CD4-positive, alpha-beta memory T cell (primary cell): ENCODE measurements around the gene PTOV1. TPM values are rescaled to one million over a fixed set of nuclear protein-coding genes. Genes with fewer than 3 reads are reported as not detected.

Experiments used
- CTCF ChIA-PET: fragments of 350-600 bp; sonication (Branson Sonifier 250); formaldehyde crosslinking; loops from one replicate; lab custom pipeline; 2021; ENCODE audit warnings: inconsistent platforms; ENCODE audit not compliant: partially characterized antibody; lab: Charles Lee
- POLR2A ChIA-PET: fragments of 350-600 bp; sonication (Branson Sonifier 250); formaldehyde crosslinking; loops from one replicate; lab custom pipeline; 2021; ENCODE audit not compliant: partially characterized antibody; lab: Charles Lee
- DNase-seq, 5 donors: peaks; one replicate each; pipeline versions ENCODE4 v3.0.0 to v3.0.0-alpha.2; 2020 to 2022; ENCODE audit warnings: mixed read lengths in 1 of 5
- H3K27ac ChIP-seq: one replicate; pipeline ENCODE4 v1.7.0; 2013; ENCODE audit warnings: low read depth, low read length
- H3K27me3 ChIP-seq: 2 replicates; pipeline ENCODE4 v1.7.0; 2013; ENCODE audit warnings: mild to moderate bottlenecking, low read length, moderate library complexity; ENCODE audit not compliant: insufficient read depth
- H3K36me3 ChIP-seq: 2 replicates; pipeline ENCODE4 v1.7.0; 2013; ENCODE audit warnings: mild to moderate bottlenecking, low read length, moderate library complexity; ENCODE audit not compliant: insufficient read depth
- H3K4me1 ChIP-seq: 2 replicates; pipeline ENCODE4 v1.7.0; 2013; ENCODE audit warnings: mild to moderate bottlenecking, low read length, moderate library complexity; ENCODE audit not compliant: insufficient read depth
- H3K4me3 ChIP-seq, 2 donors: one replicate each; pipeline ENCODE4 v1.7.0; 2013; ENCODE audit warnings: low read length in 2 of 2, mild to moderate bottlenecking in 1 of 2
- H3K9me3 ChIP-seq, 2 donors: one replicate each; pipeline ENCODE4 v1.7.0; 2013; ENCODE audit warnings: low read length in 2 of 2, control low read depth in 1 of 2; ENCODE audit not compliant: control insufficient read depth in 1 of 2
- H3K27ac Mint-ChIP-seq, 7 donors: one replicate each; pipeline ENCODE4 v1.8.0; 2020 to 2021; ENCODE audit warnings: mixed read lengths in 7 of 7, mild to moderate bottlenecking in 6 of 7, inconsistent platforms in 3 of 7, moderate library complexity in 3 of 7
- H3K27me3 Mint-ChIP-seq, 2 donors: one replicate each; pipeline ENCODE4 v1.8.0; 2020 to 2021; ENCODE audit warnings: mixed read lengths in 2 of 2
- H3K36me3 Mint-ChIP-seq, 2 donors: one replicate each; pipeline ENCODE4 v1.8.0; 2020 to 2021; ENCODE audit warnings: mixed read lengths in 2 of 2, inconsistent platforms in 1 of 2, mild to moderate bottlenecking in 1 of 2
- H3K4me1 Mint-ChIP-seq, 4 donors: one replicate each; pipeline ENCODE4 v1.8.0; 2020 to 2021; ENCODE audit warnings: mixed read lengths in 4 of 4, mild to moderate bottlenecking in 1 of 4
- H3K4me3 Mint-ChIP-seq, 8 donors: one replicate each; pipeline ENCODE4 v1.8.0; 2020 to 2021; ENCODE audit warnings: mixed read lengths in 8 of 8, mild to moderate bottlenecking in 7 of 8, moderate library complexity in 6 of 8, inconsistent platforms in 3 of 8
- H3K9me3 Mint-ChIP-seq, 8 donors: one replicate each; pipeline ENCODE4 v1.8.0; 2020 to 2021; ENCODE audit warnings: mixed read lengths in 8 of 8, mild to moderate bottlenecking in 5 of 8, inconsistent platforms in 3 of 8, moderate library complexity in 1 of 8
- intact Hi-C: fragments of 100-400 bp; cut with micrococcal nuclease; formaldehyde crosslinking; loops from one replicate; pipeline ENCODE4 v1.15.1; 2023
- polyA plus RNA-seq, 2 donors: library from polyadenylated mRNA; unstranded; fragments of 300-500 nt; fragmentation: Illumina TruSeq; gene quantifications; one replicate each; pipeline ENCODE4 v1.2.3, GENCODE V29; 2021
- total RNA-seq, 2 experiments: library from RNA; stranded (reverse); gene quantifications; one replicate each; pipeline ENCODE4 v1.2.3, GENCODE V29; 2021

PTOV1 gene
- total and polyA plus RNA-seq, 4 experiments from 2014 or later, result 40.7 to 156 (median 104) TPM

DNA sequence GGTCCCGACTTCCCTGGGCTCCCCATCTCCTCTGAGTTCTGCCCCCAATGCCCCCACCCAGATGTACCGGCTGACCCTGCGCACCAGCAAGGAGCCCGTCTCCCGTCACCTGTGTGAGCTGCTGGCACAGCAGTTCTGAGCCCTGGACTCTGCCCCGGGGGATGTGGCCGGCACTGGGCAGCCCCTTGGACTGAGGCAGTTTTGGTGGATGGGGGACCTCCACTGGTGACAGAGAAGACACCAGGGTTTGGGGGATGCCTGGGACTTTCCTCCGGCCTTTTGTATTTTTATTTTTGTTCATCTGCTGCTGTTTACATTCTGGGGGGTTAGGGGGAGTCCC lies 44.4 kb upstream of the PTOV1 start:
- H3K27ac ChIP-seq, result no peak overlapping the region
- no peaks in the 10 kb centered on the region for H3K27me3 ChIP-seq
- ChIA-PET CTCF (no interaction called here), POLR2A (no interaction called here)
- Mint-ChIP-seq H3K27me3 (no peaks in the 10 kb centered on the region), H3K9me3 (peaks cover 0 to 1% (median 0%) of the 10 kb centered on the region in 8 donors), H3K4me3 (peak overlapping the region in 1 of 8 donors; percentile 38), H3K4me1 (peaks cover 7 to 19% (median 14%) of the 10 kb centered on the region in 4 donors), H3K27ac (peak overlapping the region in 5 of 7 donors; percentile 48 to 94 (median 79)), H3K36me3 (peaks cover 12 to 22% of the 10 kb centered on the region in 2 donors)
- H3K4me1 ChIP-seq, result peaks cover 14% of the 10 kb centered on the region
- DNase-seq, result no peak
- intact Hi-C loops, result no loop called here
- no peak overlapping the region for H3K4me3 ChIP-seq
- H3K9me3 ChIP-seq, result no peaks in the 10 kb centered on the region
- peaks cover 11% of the 10 kb centered on the region for H3K36me3 ChIP-seq

DNA sequence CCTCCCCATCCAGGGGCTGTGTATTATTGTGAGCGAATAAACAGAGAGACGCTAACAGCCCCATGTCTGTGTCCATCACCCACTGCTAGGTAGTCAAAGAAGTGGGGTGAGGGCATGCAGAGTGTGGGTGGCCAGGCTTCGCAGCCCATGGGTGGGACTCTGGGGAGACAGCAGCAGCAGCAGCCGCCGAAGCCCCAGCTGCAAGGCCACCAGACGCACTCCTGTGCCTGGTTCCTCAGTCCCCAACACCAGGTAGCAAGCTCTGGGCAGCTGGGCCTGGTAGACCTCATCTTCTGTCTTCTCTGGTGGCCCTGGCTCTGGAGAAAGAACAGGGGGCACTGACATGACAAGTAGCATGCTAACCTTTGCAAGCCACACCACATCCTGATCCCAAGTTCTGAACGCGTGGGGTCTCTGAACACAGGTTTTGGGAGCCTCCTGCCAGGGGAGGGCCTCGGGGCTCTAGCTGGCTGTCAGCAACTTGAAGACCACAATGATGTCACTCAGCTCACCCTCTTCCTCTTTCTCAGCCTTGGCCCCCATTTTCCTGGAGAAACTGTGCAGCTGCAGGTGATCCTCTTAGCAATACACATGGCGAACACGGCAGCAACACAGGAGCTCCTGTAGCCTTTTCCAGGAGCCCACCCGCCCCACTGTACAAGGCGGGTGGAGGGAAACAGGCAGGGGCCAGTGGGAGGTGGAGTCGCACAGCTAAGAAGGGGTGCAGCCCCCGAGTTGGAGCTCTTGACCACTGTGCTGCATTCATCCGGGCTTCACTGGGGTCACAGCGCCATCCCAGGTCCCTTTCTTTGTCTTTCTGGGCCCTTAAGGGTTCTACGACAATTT lies 43.7 kb upstream of the PTOV1 start:
- peaks cover 10 to 25% (median 18%) of the 10 kb centered on the region in 4 donors for H3K4me1 Mint-ChIP-seq
- H3K4me1 ChIP-seq, result peaks cover 15% of the 10 kb centered on the region
- H3K36me3 ChIP-seq, result peaks cover 11% of the 10 kb centered on the region
- H3K4me3 ChIP-seq, result no peak overlapping the region
- POLR2A ChIA-PET, result interaction anchor here (0.7 kb wide), 2 partner anchors 43 to 235 kb away, joined by 3 read pairs; partner anchors contain the start of gene PTOV1
- H3K36me3 Mint-ChIP-seq, result peaks cover 12 to 22% of the 10 kb centered on the region in 2 donors
- no peaks in the 10 kb centered on the region for H3K27me3 Mint-ChIP-seq
- peak overlapping the region in 6 of 7 donors; percentile 35 to 91 (median 74) for H3K27ac Mint-ChIP-seq
- H3K9me3 ChIP-seq, result no peaks in the 10 kb centered on the region
- H3K27me3 ChIP-seq, result no peaks in the 10 kb centered on the region
- peaks cover 0 to under 1% (median 0%) of the 10 kb centered on the region in 8 donors for H3K9me3 Mint-ChIP-seq
- CTCF ChIA-PET, result no interaction called here
- DNase-seq, result no peak
- no peak overlapping the region for H3K27ac ChIP-seq
- peak overlapping the region in 1 of 8 donors; percentile 39 for H3K4me3 Mint-ChIP-seq
- intact Hi-C loops, result no loop called here

DNA sequence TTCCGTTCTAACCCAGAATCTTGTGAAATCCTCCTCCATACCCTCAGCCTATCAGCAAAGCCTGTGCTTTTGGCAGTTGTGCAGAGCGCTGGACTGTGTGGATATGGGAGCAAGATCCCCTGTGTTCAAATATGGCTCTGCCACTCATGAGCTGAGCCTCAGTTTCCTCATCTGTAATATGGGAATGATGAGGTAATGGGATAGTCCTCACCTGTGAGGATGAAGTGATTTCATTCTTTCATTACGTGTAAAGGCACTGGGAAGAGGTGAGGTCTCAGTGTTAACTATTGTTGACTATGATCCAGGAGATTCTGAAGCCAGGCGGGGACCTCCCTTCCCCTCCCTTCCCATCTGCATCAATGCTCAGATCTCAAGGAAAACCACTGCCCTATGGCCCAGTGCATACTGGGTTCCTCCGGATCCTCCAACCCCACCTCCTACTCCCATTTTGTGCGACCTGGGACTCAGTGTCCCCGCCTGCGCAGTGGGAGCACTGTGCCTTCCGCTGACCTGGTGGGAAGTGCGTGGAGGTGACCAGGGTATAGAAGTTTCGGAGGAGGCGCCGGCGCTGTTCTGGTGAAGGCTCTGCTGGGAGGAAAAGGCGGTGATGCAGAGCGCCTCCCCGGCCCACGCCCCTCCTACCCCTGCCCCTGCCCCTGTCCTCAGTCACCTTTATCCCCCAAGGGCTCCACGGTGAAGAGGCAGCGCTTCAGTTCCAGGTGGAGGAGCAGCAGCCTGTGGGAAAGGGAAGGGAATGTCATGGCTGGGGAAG lies 42.9 kb upstream of the PTOV1 start:
- no peaks in the 10 kb centered on the region for H3K27me3 Mint-ChIP-seq
- Histone ChIP-seq H3K36me3 (peaks cover 6% of the 10 kb centered on the region), H3K4me3 (peak overlapping the region in 1 of 2 donors; percentile 68), H3K27ac (peak overlapping the region; percentile 71), H3K9me3 (no peaks in the 10 kb centered on the region), H3K4me1 (peaks cover 23% of the 10 kb centered on the region), H3K27me3 (no peaks in the 10 kb centered on the region)
- H3K9me3 Mint-ChIP-seq, result no peaks in the 10 kb centered on the region
- ChIA-PET CTCF (no interaction called here), POLR2A (interaction anchor here (3.2 kb wide), 1 partner anchor 42 kb away, joined by 19 read pairs; the partner anchor contains the start of gene PTOV1)
- DNase-seq, result no peak
- peak overlapping the region in 5 of 8 donors; percentile 20 to 89 (median 64) for H3K4me3 Mint-ChIP-seq
- peaks cover 13 to 33% (median 22%) of the 10 kb centered on the region in 4 donors for H3K4me1 Mint-ChIP-seq
- intact Hi-C loops, result no loop called here
- H3K36me3 Mint-ChIP-seq, result peaks cover 12 to 19% of the 10 kb centered on the region in 2 donors
- peak overlapping the region; percentile 91 to 97 (median 94) for H3K27ac Mint-ChIP-seq

DNA sequence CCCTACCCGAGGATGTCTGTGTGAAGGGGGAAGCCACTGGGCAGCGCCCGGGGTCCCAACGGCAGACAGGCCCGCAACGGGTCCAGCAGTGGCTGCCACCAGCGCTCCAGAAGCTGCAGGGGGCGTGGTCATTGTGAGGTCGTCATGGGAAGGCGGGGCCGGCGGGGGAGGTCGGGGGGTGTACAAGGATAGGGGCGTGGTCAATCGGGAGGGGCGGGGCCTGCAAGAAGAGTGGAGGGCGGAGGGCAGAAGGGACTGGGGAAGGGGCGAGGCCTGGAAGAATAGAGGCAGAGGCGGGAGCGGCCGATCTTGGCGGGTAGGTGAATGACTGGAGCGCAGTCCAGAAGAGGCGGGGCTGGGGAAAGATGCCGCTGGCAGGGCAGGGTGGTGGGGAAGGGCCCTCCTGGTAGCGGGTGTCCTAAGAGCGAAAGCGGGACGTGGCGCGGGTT lies 42.2 kb upstream of the PTOV1 start:
- peaks cover 27% of the 10 kb centered on the region for H3K4me1 ChIP-seq
- peak overlapping the region; percentile 36 to 68 for H3K4me3 ChIP-seq
- no peaks in the 10 kb centered on the region for H3K36me3 ChIP-seq
- DNase-seq, result peak; percentile 79 to 94 (median 85)
- POLR2A ChIA-PET, result interaction anchor here (1.8 to 3.2 kb wide), 5 partner anchors 10 to 145 kb away, joined by 4 to 19 read pairs (median 12); partner anchors contain the start of genes AKT1S1, MED25, PTOV1 and TBC1D17
- intact Hi-C loops, result loop anchor here (1.0 kb wide), 1 partner anchor 42 kb away; no protein-coding TSS in a partner anchor
- CTCF ChIA-PET, result no interaction called here
- H3K4me1 Mint-ChIP-seq, result peaks cover 15 to 39% (median 27%) of the 10 kb centered on the region in 4 donors
- H3K4me3 Mint-ChIP-seq, result peak overlapping the region; percentile 86 to 98 (median 90)
- peak overlapping the region; percentile 91 to 97 (median 94) for H3K27ac Mint-ChIP-seq
- no peaks in the 10 kb centered on the region for H3K9me3 Mint-ChIP-seq
- no peaks in the 10 kb centered on the region for H3K9me3 ChIP-seq
- H3K27me3 ChIP-seq, result no peaks in the 10 kb centered on the region
- peaks cover 6 to 17% of the 10 kb centered on the region in 2 donors for H3K36me3 Mint-ChIP-seq
- no peaks in the 10 kb centered on the region for H3K27me3 Mint-ChIP-seq
- H3K27ac ChIP-seq, result peak overlapping the region; percentile 71

DNA sequence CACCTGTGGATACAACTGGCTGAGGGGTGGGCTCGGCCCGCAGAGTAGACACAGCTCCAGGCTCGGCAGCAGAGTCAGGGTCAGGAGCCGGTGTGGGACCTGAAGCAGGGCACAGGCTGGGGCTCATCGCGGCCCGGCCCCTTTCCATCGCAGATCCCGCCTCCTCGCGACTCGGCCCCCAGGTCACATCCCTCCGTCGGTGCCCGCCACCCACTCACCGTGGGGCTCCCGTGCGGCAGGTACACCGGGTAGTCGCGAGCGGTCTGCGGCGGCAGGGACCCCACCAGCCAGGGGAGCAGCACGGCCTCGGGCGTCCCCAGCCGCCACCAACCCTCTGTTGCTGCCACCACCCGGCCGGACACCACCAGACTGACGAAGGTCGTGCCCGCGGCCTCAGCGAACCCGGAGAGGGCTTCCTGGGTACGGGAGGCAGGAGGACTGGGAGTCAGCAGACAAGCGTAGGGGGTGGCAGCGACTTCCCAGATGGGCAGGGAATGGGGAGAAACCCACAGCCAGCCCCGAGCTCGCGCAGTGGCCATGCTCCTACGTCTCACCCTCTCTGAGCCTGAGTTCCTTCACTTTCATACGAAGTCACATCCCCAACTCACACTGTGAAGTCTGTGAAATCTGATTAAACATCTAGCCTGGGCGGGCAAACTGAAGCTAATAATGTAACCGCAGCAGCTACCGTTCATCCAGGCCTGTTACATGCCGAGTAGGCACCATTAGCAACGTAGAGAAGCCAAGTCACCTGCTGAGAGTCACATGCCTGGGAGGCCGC lies 41.6 kb upstream of the PTOV1 start:
- H3K4me1 ChIP-seq, result peaks cover 31% of the 10 kb centered on the region
- H3K27ac ChIP-seq, result peak overlapping the region; percentile 71
- H3K27me3 Mint-ChIP-seq, result no peaks in the 10 kb centered on the region
- no peaks in the 10 kb centered on the region for H3K36me3 ChIP-seq
- intact Hi-C loops, result loop anchor here (1.0 kb wide), 1 partner anchor 43 kb away; no protein-coding TSS in a partner anchor
- H3K27ac Mint-ChIP-seq, result peak overlapping the region; percentile 91 to 97 (median 94)
- H3K4me1 Mint-ChIP-seq, result peaks cover 16 to 45% (median 32%) of the 10 kb centered on the region in 4 donors
- no peaks in the 10 kb centered on the region for H3K9me3 Mint-ChIP-seq
- CTCF ChIA-PET, result interaction anchor here (1.1 to 1.8 kb wide), 3 partner anchors 23 to 128 kb away, joined by 3 to 7 read pairs (median 3); no protein-coding TSS in a partner anchor
- peak in 3 of 5 donors; percentile 52 to 71 (median 55) for DNase-seq
- POLR2A ChIA-PET, result interaction anchor here (0.7 to 3.2 kb wide), 9 partner anchors 9 to 145 kb away, joined by 3 to 19 read pairs (median 4); partner anchors contain the start of genes AKT1S1, AP2A1, ATF5 and MED25
- peak overlapping the region; percentile 44 to 68 for H3K4me3 ChIP-seq
- H3K4me3 Mint-ChIP-seq, result peak overlapping the region; percentile 86 to 98 (median 90)
- peaks cover 5 to 17% of the 10 kb centered on the region in 2 donors for H3K36me3 Mint-ChIP-seq
- no peaks in the 10 kb centered on the region for H3K9me3 ChIP-seq
- no peaks in the 10 kb centered on the region for H3K27me3 ChIP-seq

DNA sequence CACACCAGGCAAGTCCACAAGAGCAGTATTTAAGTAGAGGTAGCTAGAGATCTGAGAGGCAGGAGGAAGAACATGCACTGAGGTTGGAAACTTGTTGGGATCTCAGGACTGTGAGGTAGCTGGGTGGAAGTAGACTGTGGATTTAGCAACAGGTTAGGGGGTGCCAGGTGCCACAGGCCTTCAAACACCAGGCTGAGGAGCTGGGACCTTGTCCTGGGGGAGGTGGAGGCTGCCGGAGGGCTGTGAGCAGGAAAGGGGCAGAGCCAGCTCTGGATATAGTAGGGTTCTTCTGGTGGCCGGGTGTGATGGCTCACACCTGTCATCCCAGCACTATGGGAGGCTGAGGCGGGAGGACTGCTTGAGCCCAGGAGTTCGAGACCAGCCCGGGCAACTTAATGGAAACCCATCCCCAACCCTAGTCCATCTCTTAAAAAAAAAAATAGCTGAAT lies 41.0 kb upstream of the PTOV1 start:
- H3K27me3 Mint-ChIP-seq, result no peaks in the 10 kb centered on the region
- CTCF ChIA-PET, result interaction anchor here (1.1 to 1.8 kb wide), 3 partner anchors 24 to 129 kb away, joined by 3 to 7 read pairs (median 3); no protein-coding TSS in a partner anchor
- peak overlapping the region; percentile 50 to 93 (median 90) for H3K27ac Mint-ChIP-seq
- Histone ChIP-seq H3K27ac (peak overlapping the region; percentile 71), H3K4me3 (peak overlapping the region; percentile 44 to 68), H3K27me3 (no peaks in the 10 kb centered on the region), H3K4me1 (peaks cover 31% of the 10 kb centered on the region), H3K9me3 (no peaks in the 10 kb centered on the region), H3K36me3 (no peaks in the 10 kb centered on the region)
- DNase-seq, result no peak
- POLR2A ChIA-PET, result interaction anchor here (0.7 to 3.2 kb wide), 11 partner anchors 9 to 146 kb away, joined by 3 to 19 read pairs (median 4); partner anchors contain the start of genes AKT1S1, AP2A1, ATF5 and MED25
- H3K36me3 Mint-ChIP-seq, result peaks cover 5 to 14% of the 10 kb centered on the region in 2 donors
- peaks cover 16 to 50% (median 35%) of the 10 kb centered on the region in 4 donors for H3K4me1 Mint-ChIP-seq
- intact Hi-C loops, result loop anchor here (1.0 kb wide), 1 partner anchor 44 kb away; no protein-coding TSS in a partner anchor
- no peaks in the 10 kb centered on the region for H3K9me3 Mint-ChIP-seq
- peak overlapping the region; percentile 72 to 92 (median 88) for H3K4me3 Mint-ChIP-seq
